Right lobe of liver (tissue), 6 donors: Measurements from ENCODE around the gene MRPL45. TPM values are rescaled to one million over a fixed set of nuclear protein-coding genes. Genes with fewer than 3 reads are reported as not detected.
A peak's percentile ranks its signal among the peaks of the same experiment; 100 is the strongest.

Source experiments
- ATAC-seq, 4 donors: fragments of 200-7000 bp; cut with Tn5 transposase; one replicate each; pipeline ENCODE4 v1.9.1; 2020; ENCODE audit warnings: mild to moderate bottlenecking in 4 of 4, moderate library complexity in 4 of 4
- DNase-seq, 3 donors: peaks; one replicate each; pipeline ENCODE4 v3.0.0-alpha.2; 2020
- H3K27ac ChIP-seq, 3 donors: fragments of 200-600 bp; one replicate each; pipeline ENCODE4 v1.8.0; 2022
- H3K27me3 ChIP-seq, 2 donors: fragments of 200-600 bp; one replicate each; pipeline ENCODE4 v1.8.0; 2022
- H3K36me3 ChIP-seq, 4 donors: fragments of 200-600 bp; sonication (generic) in 1 of 4; one replicate each; pipeline versions ENCODE4 v1.5.1 to v1.8.0; 2017 to 2022; ENCODE audit warnings: control low read depth in 1 of 4
- H3K4me1 ChIP-seq, 4 donors: fragments of 200-600 bp; sonication (generic) in 1 of 4; one replicate each; pipeline versions ENCODE4 v1.5.1 to v1.8.0; 2017 to 2022; ENCODE audit warnings: control low read depth in 1 of 4
- H3K4me3 ChIP-seq, 3 donors: fragments of 200-600 bp; one replicate each; pipeline ENCODE4 v1.8.0; 2022
- H3K9me3 ChIP-seq, 4 donors: fragments of 200-600 bp; sonication (generic) in 1 of 4; one replicate each; pipeline versions ENCODE4 v1.5.1 to v1.8.0; 2017 to 2022; ENCODE audit warnings: control low read depth in 1 of 4
- CTCF ChIP-seq, 4 donors: fragments of 200-600 bp in 3 of 4; fragments of 450-650 bp in 1 of 4; IDR thresholded peaks; one replicate each; pipeline versions ENCODE4 v1.5.1 to v1.8.0; 2016 to 2022; ENCODE audit warnings: antibody characterized with exemption in 4 of 4, mild to moderate bottlenecking in 2 of 4
- POLR2A ChIP-seq: fragments of 450-650 bp; IDR thresholded peaks from one replicate; pipeline ENCODE4 v1.6.1; 2017; ENCODE audit warnings: antibody characterized with exemption, mild to moderate bottlenecking
- WGBS: methylation state at CpG from one replicate; pipeline ENCODE4 v1.1.6; 2018; ENCODE audit warnings: low coverage, low lambda C conversion rate; ENCODE audit not compliant: insufficient coverage; ENCODE audit errors: missing lambda C conversion rate; 5-methylcytosine and 5-hydroxymethylcytosine counted together
- intact Hi-C, 2 donors: fragments of 100-400 bp; cut with DNase I; formaldehyde crosslinking; loops; one replicate each; pipeline versions ENCODE4 v1.11.2 to v1.14.1; 2022
- total RNA-seq, 6 experiments: library from RNA; depleted of rRNA in 2 of 6; stranded (reverse); fragments of >200 nt in 2 of 6; fragmentation: NEBNext Ultra II Directional in 3 of 6; extraction: Animal tissue kit (Norgen Biotek cat#: 25700) in 3 of 6; gene quantifications; one replicate each; pipeline versions ENCODE4 v1.1.0 to v1.2.4, GENCODE V29; 2016 to 2023
- donor health status: DM: no; HTN: yes; CAD: no.
- donor health status: DM: no; HTN: no; CAD: no.
- donor health status: DM: no; HTN: no; CAD: no.
- donor health status: DM: no; HTN: yes; CAD: no.
- donor health status: DM: no; HTN: yes; CAD: no.

The MRPL45 gene
- total RNA-seq, 6 experiments from 2014 or later: 18.1 to 25.8 (median 20.1) TPM

- peak in 1 of 3 donors; percentile 19 for DNase-seq
- intact Hi-C loops: no loop called here
- no peaks in the 10 kb centered on the region for H3K9me3 ChIP-seq
- H3K4me1 ChIP-seq: no peaks in the 10 kb centered on the region
- 72% methylated on average over 7 of the region's 7 CpGs for WGBS
- no peak for ATAC-seq
- no peaks in the 10 kb centered on the region for H3K27me3 ChIP-seq
- H3K27ac ChIP-seq: no peak overlapping the region
- no peak for TF ChIP-seq CTCF (IDR thresholded peaks at IDR 0.05)
- no peak for TF ChIP-seq POLR2A
- H3K4me3 ChIP-seq: no peak overlapping the region
- peaks cover 0 to 3% (median 0%) of the 10 kb centered on the region in 4 donors for H3K36me3 ChIP-seq
Observed at GRCh38 chr17:38328620-38329019, 31.7 kb downstream of the MRPL45 start.

- TF ChIP-seq CTCF (IDR thresholded peaks at IDR 0.05) (no peak), POLR2A (no peak)
Observed at GRCh38 chr17:38329284-38329683, 32.3 kb downstream of the MRPL45 start.

GRCh38 chr17:38329808-38330730, 33.1 kb downstream of the MRPL45 start:
- H3K4me3 ChIP-seq: no peak overlapping the region
- WGBS: 56% methylated on average over 5 of the region's 25 CpGs
- H3K4me1 ChIP-seq: no peaks in the 10 kb centered on the region
- no peak overlapping the region for H3K27ac ChIP-seq
- H3K9me3 ChIP-seq: no peaks in the 10 kb centered on the region
- intact Hi-C loops: no loop called here
- ATAC-seq: no peak
- no peaks in the 10 kb centered on the region for H3K36me3 ChIP-seq
- TF ChIP-seq CTCF (IDR thresholded peaks at IDR 0.05): no peak
- peak in 1 of 3 donors; percentile 39 for DNase-seq
- no peaks in the 10 kb centered on the region for H3K27me3 ChIP-seq

More at GRCh38 chr17:38329284-38329683, 32.3 kb downstream of the MRPL45 start:
- Histone ChIP-seq H3K36me3 (no peaks in the 10 kb centered on the region), H3K27me3 (no peaks in the 10 kb centered on the region), H3K27ac (no peak overlapping the region), H3K4me1 (no peaks in the 10 kb centered on the region), H3K4me3 (no peak overlapping the region), H3K9me3 (no peaks in the 10 kb centered on the region)
- ATAC-seq: no peak
- 73% methylated on average over 6 of the region's 7 CpGs for WGBS
- DNase-seq: peak in 1 of 3 donors; percentile 35
- intact Hi-C loops: no loop called here

- H3K4me3 ChIP-seq: no peak overlapping the region
- H3K4me1 ChIP-seq: no peaks in the 10 kb centered on the region
- H3K9me3 ChIP-seq: no peaks in the 10 kb centered on the region
- intact Hi-C loops: no loop called here
- no peak for ATAC-seq
- no peak for TF ChIP-seq CTCF (IDR thresholded peaks at IDR 0.05)
- no peak for TF ChIP-seq POLR2A
- 85% methylated on average over 6 of the region's 23 CpGs for WGBS
- peak in 1 of 3 donors; percentile 42 for DNase-seq
- no peak overlapping the region for H3K27ac ChIP-seq
- H3K36me3 ChIP-seq: no peaks in the 10 kb centered on the region
- H3K27me3 ChIP-seq: no peaks in the 10 kb centered on the region
Observed at GRCh38 chr17:38330941-38331411, 34.0 kb downstream of the MRPL45 start.
